Upper lobe of left lung (tissue), 6 donors: ENCODE measurements around the gene DROSHA. TPM values are rescaled to one million over a fixed set of nuclear protein-coding genes. Genes with fewer than 3 reads are reported as not detected.

Source experiments
- ATAC-seq, 2 donors: fragments of 200-7000 bp; cut with Tn5 transposase; one replicate each; pipeline ENCODE4 v1.9.1; 2022; ENCODE audit warnings: mild to moderate bottlenecking in 2 of 2, moderate library complexity in 2 of 2; ENCODE audit not compliant: low FRiP score in 2 of 2
- DNase-seq, 2 donors: peaks; one replicate each; pipeline ENCODE4 v3.0.0-alpha.2; 2019 to 2020
- H3K27ac ChIP-seq, 4 donors: fragments of 200-600 bp; sonication (generic); one replicate each; pipeline ENCODE4 v1.5.1; 2016 to 2019
- H3K27me3 ChIP-seq, 4 donors: fragments of 200-600 bp; sonication (generic); one replicate each; pipeline ENCODE4 v1.5.1; 2017 to 2019
- H3K36me3 ChIP-seq, 4 donors: fragments of 200-600 bp; sonication (generic); one replicate each; pipeline ENCODE4 v1.5.1; 2016 to 2019
- H3K4me1 ChIP-seq, 4 donors: fragments of 200-600 bp; sonication (generic); one replicate each; pipeline ENCODE4 v1.5.1; 2018 to 2019
- H3K4me3 ChIP-seq, 4 donors: fragments of 200-600 bp; sonication (generic); one replicate each; pipeline ENCODE4 v1.5.1; 2017 to 2019; ENCODE audit warnings: mild to moderate bottlenecking in 2 of 4, moderate library complexity in 1 of 4
- H3K9me3 ChIP-seq, 4 donors: fragments of 200-600 bp; sonication (generic); one replicate each; pipeline ENCODE4 v1.5.1; 2018 to 2019
- CTCF ChIP-seq, 6 experiments: fragments of 450-650 bp in 4 of 6; fragments of 200-600 bp in 2 of 6; sonication (generic) in 2 of 6; IDR thresholded peaks; one replicate each; pipeline ENCODE4 v1.5.1; 2016 to 2019; ENCODE audit warnings: antibody characterized with exemption in 6 of 6
- EP300 ChIP-seq, 4 donors: sonication (generic); formaldehyde crosslinking; IDR thresholded peaks; one replicate each; pipeline ENCODE4 v1.5.1; 2017; ENCODE audit warnings: antibody characterized with exemption in 4 of 4, control low read depth in 2 of 4
- POLR2A ChIP-seq, 4 donors: fragments of 450-650 bp; IDR thresholded peaks; one replicate each; pipeline ENCODE4 v1.5.1; 2016 to 2017; ENCODE audit warnings: antibody characterized with exemption in 4 of 4, mild to moderate bottlenecking in 2 of 4
- POLR2AphosphoS5 ChIP-seq, 2 donors: sonication (generic); formaldehyde crosslinking; IDR thresholded peaks; one replicate each; pipeline ENCODE4 v1.5.1; 2017; ENCODE audit warnings: antibody characterized with exemption in 2 of 2
- WGBS, 2 donors: methylation state at CpG; one replicate each; pipeline ENCODE4 v1.1.5; 2017 to 2018; 5-methylcytosine and 5-hydroxymethylcytosine counted together
- total RNA-seq, 6 donors: library from RNA; depleted of rRNA in 4 of 6; stranded (reverse); fragments of >200 nt in 4 of 6; gene quantifications; one replicate each; pipeline versions ENCODE4 v1.1.0 to v1.2.1, GENCODE V29; 2016 to 2021
- donor health status: DM: no; HTN: no; CAD: no; lungs with moderate emphysema.
- donor health status: DM: no; HTN: yes; CAD: no; lungs with severe emphysema.

Gene DROSHA
- total RNA-seq, 6 donors from 2014 or later, result 26.7 to 68.3 (median 50.9) TPM

- Histone ChIP-seq H3K27ac (no peak overlapping the region), H3K27me3 (no peaks in the 10 kb centered on the region), H3K4me3 (no peak overlapping the region), H3K9me3 (no peaks in the 10 kb centered on the region), H3K4me1 (no peaks in the 10 kb centered on the region), H3K36me3 (peaks cover 0 to 85% (median 40%) of the 10 kb centered on the region in 4 donors)
- ATAC-seq (no peak), DNase-seq (no peak)
- 93 to 96% methylated on average over 3 of the region's 3 CpGs for WGBS, 2 donors
- TF ChIP-seq POLR2AphosphoS5 (IDR thresholded peaks at IDR 0.05), result no peak
- TF ChIP-seq CTCF (IDR thresholded peaks at IDR 0.05), result no peak
- TF ChIP-seq EP300 (IDR thresholded peaks at IDR 0.05), result no peak
- no peak for TF ChIP-seq POLR2A (IDR thresholded peaks at IDR 0.05)
Observed at GRCh38 chr5:31416547-31416946, 115.3 kb downstream of the DROSHA start.

GRCh38 chr5:31415960-31416359, 115.9 kb downstream of the DROSHA start:
- no peak for ATAC-seq
- H3K27ac ChIP-seq, result no peak overlapping the region
- no peaks in the 10 kb centered on the region for H3K9me3 ChIP-seq
- 94 to 96% methylated on average over 2 of the region's 2 CpGs for WGBS, 2 donors
- H3K27me3 ChIP-seq, result no peaks in the 10 kb centered on the region
- no peak for DNase-seq
- H3K36me3 ChIP-seq, result peaks cover 0 to 87% (median 38%) of the 10 kb centered on the region in 4 donors
- no peak for TF ChIP-seq EP300 (IDR thresholded peaks at IDR 0.05)
- no peak for TF ChIP-seq POLR2AphosphoS5 (IDR thresholded peaks at IDR 0.05)
- TF ChIP-seq CTCF (IDR thresholded peaks at IDR 0.05), result no peak
- no peak for TF ChIP-seq POLR2A (IDR thresholded peaks at IDR 0.05)
- H3K4me3 ChIP-seq, result no peak overlapping the region
- H3K4me1 ChIP-seq, result no peaks in the 10 kb centered on the region

GRCh38 chr5:31415009-31415923, 116.6 kb downstream of the DROSHA start:
- Histone ChIP-seq H3K4me3 (no peak overlapping the region), H3K4me1 (no peaks in the 10 kb centered on the region), H3K27ac (no peak overlapping the region), H3K27me3 (no peaks in the 10 kb centered on the region), H3K36me3 (peaks cover 0 to 87% (median 38%) of the 10 kb centered on the region in 4 donors), H3K9me3 (no peaks in the 10 kb centered on the region)
- no peak for TF ChIP-seq CTCF (IDR thresholded peaks at IDR 0.05)
- TF ChIP-seq POLR2A (IDR thresholded peaks at IDR 0.05), result no peak
- no peak for TF ChIP-seq POLR2AphosphoS5 (IDR thresholded peaks at IDR 0.05)
- TF ChIP-seq EP300 (IDR thresholded peaks at IDR 0.05), result no peak
- DNase-seq (no peak), ATAC-seq (no peak)
- WGBS, 2 donors, result 72 to 74% methylated on average over 6 of the region's 6 CpGs

- ATAC-seq (no peak), DNase-seq (no peak)
- Histone ChIP-seq H3K27ac (no peak overlapping the region), H3K27me3 (no peaks in the 10 kb centered on the region), H3K4me3 (no peak overlapping the region), H3K9me3 (no peaks in the 10 kb centered on the region), H3K36me3 (peaks cover 0 to 78% (median 32%) of the 10 kb centered on the region in 4 donors), H3K4me1 (no peaks in the 10 kb centered on the region)
- TF ChIP-seq POLR2AphosphoS5 (IDR thresholded peaks at IDR 0.05), result no peak
- TF ChIP-seq POLR2A (IDR thresholded peaks at IDR 0.05), result no peak
- TF ChIP-seq CTCF (IDR thresholded peaks at IDR 0.05), result no peak
- no peak for TF ChIP-seq EP300 (IDR thresholded peaks at IDR 0.05)
- 69 to 82% methylated on average over 7 to 8 of the region's 8 CpGs for WGBS, 2 donors
Observed at GRCh38 chr5:31413030-31413812, 118.7 kb downstream of the DROSHA start.
